HL-60/S4 (cell line): ENCODE data around the gene COX5B.
"Not testable (repeated sequence)": the region's sequence is repeated elsewhere in the genome, so short reads cannot be mapped to it uniquely, and the experiment has no call there.

Experiments
- in situ Hi-C: fragments of 300-500 bp; cut with MboI; formaldehyde crosslinking; loops from 2 replicates; pipeline ENCODE4 v1.14.3; 2022; ENCODE audit warnings: low sequenced_read_pairs

COX5B gene

DNA sequence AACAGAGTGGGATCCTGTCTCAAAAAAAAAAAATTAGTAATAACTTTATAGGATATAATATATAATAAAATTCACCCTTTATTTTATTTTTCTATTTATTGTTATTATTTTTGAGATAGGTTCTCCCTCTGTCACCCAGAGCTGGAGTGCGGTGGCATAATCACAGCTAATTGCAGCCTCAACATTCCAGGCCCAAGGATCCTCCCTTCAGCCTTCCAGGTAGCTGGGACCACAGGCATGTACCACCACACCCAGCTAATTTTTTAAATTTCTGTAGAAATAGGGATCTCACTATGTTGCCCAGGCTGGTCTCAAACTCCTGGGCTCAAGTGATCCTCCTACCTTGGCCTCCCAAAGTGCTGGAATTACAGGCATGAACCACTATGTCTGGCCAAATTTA is 24.6 kb downstream of the COX5B start:
- in situ Hi-C loops = loop anchor here (25.0 kb wide), 1 partner anchor 1608 kb away; no protein-coding TSS in a partner anchor

DNA sequence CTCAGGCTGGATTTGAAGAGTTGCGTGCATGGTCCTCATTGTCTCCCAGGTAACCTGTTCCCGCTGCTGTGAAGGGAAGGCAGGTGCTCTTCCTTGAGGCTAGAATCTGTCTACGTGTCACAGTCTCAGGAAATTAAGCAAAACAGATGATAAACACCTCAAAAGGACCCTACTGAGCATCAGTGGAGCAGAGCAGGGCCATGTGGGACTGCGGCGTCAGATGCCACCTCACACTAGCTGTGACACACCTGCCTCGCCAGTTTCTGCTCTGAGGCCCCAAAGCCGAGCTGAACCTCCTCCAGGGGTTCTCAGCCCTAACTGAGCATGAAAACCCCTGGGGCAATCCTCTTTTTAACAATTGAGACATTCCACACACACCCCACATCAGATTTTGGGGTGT is 25.7 kb downstream of the COX5B start:
- in situ Hi-C loops = loop anchor here (25.0 kb wide), 1 partner anchor 1609 kb away; no protein-coding TSS in a partner anchor

DNA sequence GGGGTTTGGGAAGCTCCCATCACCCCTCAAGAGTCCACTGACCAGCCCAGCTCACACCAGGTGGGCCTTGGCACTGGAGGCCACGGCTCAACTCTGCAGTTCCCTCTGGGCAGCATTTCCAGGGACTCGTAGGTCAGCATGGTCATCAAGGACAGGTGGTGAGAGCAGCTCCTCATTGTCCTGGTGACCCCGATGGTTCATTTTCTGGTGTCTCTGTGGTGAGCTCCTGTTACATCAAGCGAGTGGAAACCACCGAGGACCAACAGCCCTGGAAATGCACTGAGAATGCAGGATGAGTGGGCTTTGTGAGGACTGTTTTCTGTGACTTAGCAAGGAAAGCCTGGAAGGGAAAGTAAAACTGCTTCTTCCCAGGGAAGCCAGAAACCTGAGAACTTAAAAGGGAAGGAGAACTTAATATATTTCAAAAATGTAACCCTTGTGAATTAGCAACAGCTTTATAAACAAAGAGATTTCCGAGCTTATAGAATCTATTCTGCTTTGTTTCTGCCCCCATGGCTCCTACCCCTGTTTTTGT is 26.8 kb downstream of the COX5B start:
- in situ Hi-C loops = loop anchor here (25.0 kb wide), 1 partner anchor 1610 kb away; no protein-coding TSS in a partner anchor

DNA sequence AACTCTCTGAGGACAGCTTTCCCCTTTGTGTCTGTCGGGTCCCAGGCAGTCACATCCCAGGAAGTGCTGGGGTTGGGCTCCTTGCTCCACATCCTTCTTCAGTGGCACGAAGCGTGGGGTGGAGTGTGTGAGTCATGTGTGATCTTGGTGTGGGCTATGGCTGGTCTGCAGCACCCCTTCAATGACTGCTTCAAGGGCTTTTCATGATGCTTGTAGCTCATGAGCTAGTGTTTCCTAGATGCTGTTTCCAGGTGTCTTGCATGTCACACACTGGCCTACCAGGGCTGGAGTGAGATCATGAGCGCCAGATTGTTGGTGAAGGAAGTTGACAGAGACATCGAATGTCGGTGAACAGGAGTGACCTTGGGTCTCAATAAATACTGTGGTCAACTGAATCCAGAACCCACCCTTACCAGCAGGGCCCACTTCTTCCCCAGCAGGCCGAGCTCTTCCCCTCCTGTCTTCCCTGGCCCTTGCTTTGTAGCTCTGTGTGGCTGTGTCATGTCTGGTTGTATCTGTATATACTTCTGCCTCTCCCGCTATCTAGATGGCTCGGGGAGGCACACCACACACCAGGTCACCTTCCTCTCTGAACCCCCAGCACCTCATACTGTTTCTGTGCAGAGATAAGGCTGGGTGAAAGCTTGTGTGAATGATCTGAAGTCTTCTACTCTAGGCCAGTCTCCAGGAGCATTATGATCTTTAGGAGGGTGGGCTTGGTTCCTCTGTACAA is 27.5 kb downstream of the COX5B start:
- in situ Hi-C loops = loop anchor here (25.0 kb wide), 1 partner anchor 1611 kb away; no protein-coding TSS in a partner anchor

DNA sequence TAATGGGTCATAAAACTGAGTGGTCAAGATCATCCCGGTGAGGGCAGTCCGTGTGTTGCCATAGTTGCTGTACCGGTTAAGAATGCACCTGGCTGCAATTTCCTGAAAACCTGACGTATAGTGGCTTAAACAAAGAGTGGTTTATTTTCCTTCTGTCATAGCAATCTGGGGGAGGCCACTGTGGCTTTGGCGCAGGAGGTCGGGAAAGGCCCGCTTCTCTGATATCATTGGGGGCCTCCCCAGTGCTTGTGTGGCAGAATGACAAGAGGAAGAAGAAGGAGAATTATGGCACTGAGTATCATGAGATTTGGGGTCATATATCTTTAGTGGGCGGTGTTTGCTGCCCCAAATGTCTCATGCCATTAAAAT is 28.0 kb downstream of the COX5B start:
- in situ Hi-C loops = loop anchor here (25.0 kb wide), 1 partner anchor 1612 kb away; no protein-coding TSS in a partner anchor

DNA sequence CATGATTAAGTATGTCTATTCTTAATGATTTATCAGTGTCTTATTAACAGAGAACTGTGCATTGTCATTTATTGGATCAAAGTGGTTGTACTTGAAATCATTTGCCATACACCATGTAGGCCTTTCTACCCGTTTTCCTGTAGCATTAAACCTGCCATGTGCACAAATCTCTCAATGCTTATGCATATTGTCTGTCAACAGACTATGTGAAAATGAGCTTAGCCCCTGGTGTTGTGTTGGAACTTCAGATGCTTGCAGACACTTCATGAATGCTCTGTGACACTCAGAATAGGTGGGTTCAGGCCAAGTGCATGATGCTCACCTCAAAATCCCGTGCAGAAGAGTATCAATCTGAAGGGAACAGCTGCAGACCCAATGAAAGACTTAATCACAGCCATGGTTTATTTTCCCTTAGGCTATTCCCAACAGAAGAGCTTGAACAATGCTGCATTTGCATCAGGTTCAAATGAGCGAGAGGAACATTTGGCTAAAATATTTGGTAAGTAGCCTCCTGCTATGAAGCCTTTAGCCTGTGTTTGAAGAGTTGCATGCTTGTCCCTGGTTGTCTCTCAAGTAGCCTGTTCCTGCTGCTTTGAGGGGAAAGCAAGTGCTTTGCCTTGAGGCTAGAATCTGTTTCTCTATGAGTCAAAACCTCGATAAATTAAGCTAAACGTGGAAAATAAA is 29.7 kb downstream of the COX5B start:
- in situ Hi-C loops = no loop called here

DNA sequence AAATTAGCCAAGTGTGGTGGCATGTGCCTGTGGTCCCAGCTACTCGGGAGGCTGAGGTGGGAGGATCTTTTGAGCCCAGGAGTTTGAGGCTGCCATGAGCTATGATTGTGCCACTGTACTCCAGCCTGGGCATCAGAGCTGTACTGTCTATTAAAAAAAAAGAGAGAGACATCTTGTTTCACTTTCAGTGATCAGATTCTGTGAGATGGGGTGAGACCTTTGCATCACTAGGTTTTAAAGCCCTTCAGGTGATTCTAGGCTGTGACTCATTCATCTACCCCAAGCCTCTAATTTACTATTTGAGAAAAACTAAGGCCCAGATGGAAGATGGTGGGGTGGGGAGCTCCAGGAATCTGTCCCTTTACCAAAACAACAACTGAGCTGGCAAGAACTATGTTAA is 30.8 kb downstream of the COX5B start:
- in situ Hi-C loops = no loop called here

DNA sequence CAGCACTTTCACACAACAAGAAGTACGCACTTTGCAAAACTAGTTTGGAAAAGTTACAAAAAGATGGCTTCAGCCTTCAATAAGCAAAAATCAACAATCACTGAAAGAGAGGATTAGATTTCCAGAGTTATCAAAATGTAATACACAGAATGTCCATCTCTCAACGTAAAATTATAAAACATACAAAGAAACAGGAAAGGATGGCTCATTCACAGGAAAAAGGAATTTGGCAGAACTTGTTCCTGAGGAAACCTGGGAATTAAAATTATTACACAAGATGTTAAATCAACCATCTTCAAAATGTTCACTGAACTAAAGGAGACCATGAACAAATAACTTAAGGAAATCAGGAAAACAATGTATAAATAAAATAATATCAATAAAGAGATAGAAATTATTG is 31.6 kb downstream of the COX5B start:
- in situ Hi-C loops = no loop called here

DNA sequence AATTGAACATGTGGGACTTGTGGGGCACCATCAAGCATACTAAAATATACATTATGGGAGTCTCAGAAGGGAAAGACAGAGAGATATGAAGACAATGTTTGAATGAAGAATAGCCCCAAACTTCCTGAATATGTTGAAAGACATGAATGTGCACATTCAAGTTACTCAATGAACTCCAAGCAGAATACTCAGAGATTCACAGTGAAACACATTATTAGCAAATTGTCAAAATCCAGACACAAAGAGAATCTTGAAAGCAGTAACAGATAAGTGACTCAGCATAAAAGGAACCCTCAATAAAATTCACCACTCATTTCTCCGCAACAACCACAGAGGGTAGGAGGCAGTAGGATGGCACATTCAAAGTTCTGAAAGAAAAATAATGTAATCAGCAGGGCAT is 32.4 kb downstream of the COX5B start:
- in situ Hi-C loops = no loop called here

DNA sequence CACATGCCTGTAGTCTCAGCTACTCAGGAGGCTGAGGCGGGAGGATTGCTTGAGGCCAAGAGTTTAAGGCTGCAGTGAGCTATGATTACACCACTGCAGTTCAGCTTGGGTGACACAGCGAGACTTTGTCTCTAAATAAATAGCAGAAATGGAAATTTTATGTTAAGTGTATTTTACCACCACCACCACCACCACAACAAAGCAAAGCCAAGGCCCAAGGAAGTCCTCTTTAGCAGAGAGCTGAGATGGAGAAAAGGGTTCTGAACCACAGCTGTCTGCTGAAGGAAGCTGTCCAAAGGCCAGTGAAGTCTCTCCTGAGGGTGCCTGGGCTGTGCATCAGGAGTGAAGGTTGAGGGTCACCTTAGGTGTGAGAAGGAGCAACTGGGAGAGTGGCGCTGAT is 41.4 kb downstream of the COX5B start:
- in situ Hi-C loops = not testable (repeated sequence)

DNA sequence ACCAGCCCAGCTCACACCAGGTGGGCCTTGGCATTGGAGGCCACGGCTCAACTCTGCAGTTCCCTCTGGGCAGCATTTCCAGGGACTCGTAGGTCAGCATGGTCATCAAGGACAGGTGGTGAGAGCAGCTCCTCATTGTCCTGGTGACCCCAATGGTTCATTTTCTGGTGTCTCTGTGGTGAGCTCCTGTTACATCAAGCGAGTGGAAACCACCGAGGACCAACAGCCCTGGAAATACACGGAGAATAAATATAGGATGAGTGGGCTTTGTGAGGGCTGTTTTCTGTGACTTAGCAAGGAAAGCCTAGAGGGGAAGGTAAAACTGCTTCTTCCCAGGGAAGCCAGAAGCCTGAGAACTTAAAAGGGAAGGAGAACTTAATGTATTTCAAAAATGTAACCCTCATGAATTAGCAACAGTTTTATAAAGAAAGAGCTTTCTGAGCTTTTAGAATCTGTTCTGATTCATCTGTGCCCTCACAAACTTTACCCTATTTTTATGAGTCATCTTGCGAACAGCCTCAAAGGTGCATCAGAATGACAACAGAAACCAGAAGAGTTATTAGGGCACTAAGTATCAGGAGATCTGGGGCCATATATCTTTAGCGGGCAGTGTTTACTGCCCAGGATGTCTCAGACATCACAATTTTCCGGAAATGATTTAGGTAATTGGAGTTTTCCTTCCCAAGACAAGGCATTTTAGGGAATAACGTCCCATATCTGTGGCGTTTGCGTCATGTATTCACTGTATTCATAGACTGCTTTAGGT is 42.4 kb downstream of the COX5B start:
- in situ Hi-C loops = no loop called here

DNA sequence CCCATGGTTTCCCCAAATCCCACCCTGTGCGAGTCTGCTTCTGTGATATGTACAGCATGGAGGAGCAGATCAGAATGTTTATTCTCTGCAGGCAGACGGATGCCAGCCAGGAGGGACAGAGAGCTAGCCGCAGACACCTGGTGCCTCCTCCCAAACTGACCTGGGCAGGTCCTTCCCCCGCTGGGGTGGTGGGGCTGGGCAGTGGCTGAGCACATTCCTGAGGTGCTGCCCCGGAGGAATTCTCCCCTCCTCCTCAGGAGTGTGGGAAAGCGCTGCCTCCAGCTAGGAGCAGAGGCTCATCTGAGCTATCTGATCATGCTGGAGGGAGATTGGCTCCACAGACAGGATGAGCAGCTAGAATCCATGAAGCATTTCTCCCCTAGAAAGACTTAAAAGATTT is 45.3 kb downstream of the COX5B start:
- in situ Hi-C loops = no loop called here

DNA sequence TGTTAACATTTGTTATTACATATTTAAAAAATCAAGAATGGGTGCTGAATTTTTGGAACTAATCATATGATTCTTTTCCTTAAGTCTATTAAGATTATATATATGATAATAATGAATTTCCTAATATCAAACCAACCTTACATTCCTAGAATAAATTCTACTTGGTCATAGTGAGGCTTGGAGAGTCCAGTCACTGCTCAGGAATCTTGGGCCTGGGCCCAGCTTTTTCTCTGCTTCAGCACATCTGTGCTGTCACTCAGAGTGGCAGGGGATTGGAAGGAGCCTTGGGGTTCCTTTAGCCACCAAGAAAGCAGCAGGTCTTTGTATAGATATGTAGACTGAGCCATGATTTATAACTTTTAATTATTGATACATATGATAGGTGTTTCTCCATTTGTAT is 47.6 kb downstream of the COX5B start:
- in situ Hi-C loops = no loop called here

DNA sequence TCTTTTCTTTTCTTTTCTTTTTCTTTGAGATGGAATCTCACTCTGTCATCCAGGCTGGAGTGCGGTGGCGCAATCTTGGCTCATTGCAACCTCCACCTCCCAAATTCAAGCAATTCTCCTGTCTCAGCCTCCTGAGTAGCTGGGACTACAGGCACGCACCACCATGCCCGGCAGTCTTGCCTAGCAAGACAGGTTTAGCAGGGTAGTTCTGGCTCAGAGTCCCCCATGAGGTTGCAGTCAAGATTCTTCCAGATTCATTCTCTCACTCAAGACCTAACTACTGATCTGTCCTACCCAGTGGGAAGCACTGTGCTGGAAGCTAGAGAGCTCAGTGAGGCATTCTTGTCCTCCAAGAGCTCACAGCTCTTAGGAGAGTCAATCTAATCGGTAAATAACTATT is 49.9 kb downstream of the COX5B start:
- in situ Hi-C loops = no loop called here

DNA sequence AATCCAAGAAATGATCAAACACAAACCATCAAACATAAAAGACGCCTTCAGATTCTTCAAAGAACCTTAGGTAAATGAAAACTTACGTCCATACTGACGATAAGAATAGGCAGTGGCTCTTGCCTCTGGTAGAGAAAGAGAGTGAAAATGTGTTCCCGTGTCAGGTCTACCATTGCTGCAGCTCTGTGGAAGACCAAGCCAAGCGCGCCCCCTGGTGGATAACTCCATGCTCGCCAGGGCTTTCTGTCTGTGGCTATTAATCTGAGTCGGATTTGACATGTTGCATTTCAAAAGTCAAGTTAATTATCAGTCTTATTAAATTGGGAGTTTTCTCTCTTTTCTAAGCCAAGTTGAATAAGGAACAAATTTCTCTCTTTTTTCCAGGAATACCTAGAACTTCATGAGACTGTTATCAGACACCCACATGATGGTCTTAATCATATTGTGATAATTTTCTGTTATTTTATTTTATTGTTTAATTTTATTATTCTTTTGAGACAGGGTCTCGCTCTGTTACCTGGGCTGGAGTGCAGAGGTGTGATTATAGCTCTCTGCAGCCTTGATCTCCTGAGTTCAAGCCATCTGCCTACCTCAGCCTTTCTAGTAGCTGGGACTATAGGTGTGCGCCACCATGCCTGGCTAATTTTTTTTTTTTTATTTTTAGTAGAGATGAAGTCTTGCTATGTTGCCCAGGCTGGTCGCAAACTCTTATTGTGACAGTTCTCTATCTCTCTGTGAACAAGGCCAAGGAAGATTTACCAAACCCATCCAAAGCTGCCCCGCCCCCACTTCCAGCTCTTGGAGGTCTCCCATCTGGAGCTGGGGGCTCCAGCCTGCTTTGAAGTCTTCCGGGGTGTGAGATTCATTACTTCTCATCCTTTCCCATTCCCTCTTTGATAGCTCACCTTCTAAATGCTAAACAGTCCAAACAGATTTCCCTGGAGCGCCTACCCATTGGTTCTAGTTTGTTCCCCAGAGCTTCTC is 51.7 kb downstream of the COX5B start:
- in situ Hi-C loops = no loop called here
